GM18519 (cell line): Measurements from ENCODE around the gene ARL5C.

Experiments
- ATAC-seq: cut with Tn5 transposase; IDR thresholded peaks from one replicate; pipeline ENCODE4 v1.9.1; 2021; ENCODE audit warnings: mild to moderate bottlenecking, moderate library complexity; ENCODE audit not compliant: unreplicated experiment, low FRiP score

The ARL5C gene

GRCh38 chr17:39114723-39115122, 51.2 kb downstream of the ARL5C start:
- ATAC-seq: no peak

- no peak for ATAC-seq
Measured at GRCh38 chr17:39113871-39114270, 52.1 kb downstream of the ARL5C start.

- ATAC-seq: no peak
Measured at GRCh38 chr17:39110435-39111136, 55.4 kb downstream of the ARL5C start.

DNA sequence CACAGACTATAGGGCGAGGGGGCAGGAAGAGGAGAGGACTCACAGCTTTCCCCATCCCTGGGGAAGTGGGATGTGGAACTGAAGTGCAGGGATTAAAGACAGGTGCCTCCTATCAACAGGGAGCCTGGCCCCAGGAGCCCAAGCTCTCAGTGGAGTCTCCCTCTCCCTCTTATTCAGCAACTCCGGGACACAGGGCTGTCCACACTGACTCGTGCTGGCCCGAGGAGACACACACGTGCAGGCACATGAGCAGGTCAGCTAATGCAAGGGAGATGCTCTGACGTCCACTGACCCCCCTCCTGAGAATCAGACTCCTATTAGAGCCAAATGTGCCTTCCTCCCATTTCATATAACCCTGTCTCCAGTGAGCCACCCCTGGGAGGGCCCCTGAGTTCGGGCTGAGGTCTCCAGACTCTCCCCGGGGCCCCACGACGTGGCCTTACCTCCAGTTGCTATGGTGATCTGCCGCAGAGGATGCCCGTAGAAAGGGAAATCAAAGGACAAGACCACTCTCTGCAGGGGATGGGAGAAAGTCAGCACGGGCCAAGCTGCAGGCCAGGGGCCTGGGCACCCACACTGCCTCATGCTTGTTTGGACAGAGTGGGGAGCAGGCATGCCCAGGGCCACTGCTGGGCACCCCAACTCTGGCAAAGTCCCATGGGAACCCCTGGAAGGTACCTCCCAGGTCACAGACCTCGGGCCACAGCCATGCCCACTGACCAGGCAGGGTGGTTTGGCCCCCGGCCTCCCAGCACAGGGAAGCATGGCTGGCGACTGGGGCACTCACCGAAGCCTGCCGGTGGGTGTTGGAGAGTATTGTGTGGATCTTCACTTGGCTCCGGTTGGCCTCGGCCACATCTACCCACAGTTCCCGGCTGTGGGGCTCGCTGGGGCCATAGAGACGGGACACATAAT, 57.2 kb downstream of the ARL5C start:
- no peak for ATAC-seq

DNA sequence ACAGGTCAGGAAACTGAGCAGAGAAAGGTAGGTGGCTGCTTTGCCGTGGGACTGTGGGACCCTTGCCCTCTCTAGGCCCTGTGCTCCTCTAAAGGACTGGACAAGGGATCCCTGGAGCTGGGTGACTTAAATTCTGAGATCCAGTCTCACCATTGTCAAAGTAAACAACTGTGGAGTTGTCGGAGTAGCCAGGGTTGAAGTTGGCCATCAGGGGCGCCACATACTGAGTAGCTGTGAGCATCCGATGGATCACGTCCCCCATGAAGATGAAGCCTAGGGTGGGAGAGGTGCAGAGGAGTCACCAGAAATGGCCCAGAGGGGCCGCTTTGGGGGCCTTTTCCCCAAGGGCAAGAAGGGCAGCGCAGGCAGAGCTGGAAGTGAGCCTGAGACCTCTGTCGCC, 58.0 kb downstream of the ARL5C start:
- ATAC-seq: no peak

- ATAC-seq: no peak
Measured at GRCh38 chr17:39107155-39107554, 58.8 kb downstream of the ARL5C start.
